Fibroblast of the conjunctiva (primary cell): ENCODE measurements around the gene MEGF10.
"Not testable (repeated sequence)": the region's sequence is repeated elsewhere in the genome, so short reads cannot be mapped to it uniquely, and the experiment has no call there.

Experiments
- DNase-seq: peaks from one replicate; pipeline ENCODE4 v3.0.0-alpha.2; 2010; ENCODE audit warnings: low read depth

The MEGF10 gene

GRCh38 chr5:127298036-127298429 is 7.4 kb downstream of the MEGF10 start:
- no peak for DNase-seq

GRCh38 chr5:127298656-127299055 is 8.1 kb downstream of the MEGF10 start:
- DNase-seq = no peak

- DNase-seq = no peak
Observed at GRCh38 chr5:127299678-127300077, 9.1 kb downstream of the MEGF10 start.

- DNase-seq = no peak
Observed at GRCh38 chr5:127302509-127302908, 11.9 kb downstream of the MEGF10 start.

GRCh38 chr5:127303404-127303803 is 12.8 kb downstream of the MEGF10 start:
- no peak for DNase-seq

- DNase-seq = no peak
Observed at GRCh38 chr5:127305493-127305892, 14.9 kb downstream of the MEGF10 start.

GRCh38 chr5:127306036-127306435 is 15.4 kb downstream of the MEGF10 start:
- DNase-seq = no peak

- no peak for DNase-seq
Observed at GRCh38 chr5:127306647-127307046, 16.1 kb downstream of the MEGF10 start.

- no peak for DNase-seq
Observed at GRCh38 chr5:127307868-127308267, 17.3 kb downstream of the MEGF10 start.

GRCh38 chr5:127308325-127308724 is 17.7 kb downstream of the MEGF10 start:
- DNase-seq = not testable (repeated sequence)

GRCh38 chr5:127308945-127309344 is 18.3 kb downstream of the MEGF10 start:
- no peak for DNase-seq

GRCh38 chr5:127311349-127311748 is 20.8 kb downstream of the MEGF10 start:
- DNase-seq = no peak

- no peak for DNase-seq
Observed at GRCh38 chr5:127311781-127312525, 21.4 kb downstream of the MEGF10 start.

- no peak for DNase-seq
Observed at GRCh38 chr5:127313379-127313778, 22.8 kb downstream of the MEGF10 start.

GRCh38 chr5:127313847-127314473 is 23.4 kb downstream of the MEGF10 start:
- no peak for DNase-seq

GRCh38 chr5:127316011-127316410 is 25.4 kb downstream of the MEGF10 start:
- no peak for DNase-seq

- not testable (repeated sequence) for DNase-seq
Observed at GRCh38 chr5:127317385-127317784, 26.8 kb downstream of the MEGF10 start.

- DNase-seq = no peak
Observed at GRCh38 chr5:127320032-127320965, 29.7 kb downstream of the MEGF10 start.

- no peak for DNase-seq
Observed at GRCh38 chr5:127321465-127321864, 30.9 kb downstream of the MEGF10 start.

- DNase-seq = no peak
Observed at GRCh38 chr5:127322403-127322802, 31.8 kb downstream of the MEGF10 start.

- DNase-seq = no peak
Observed at GRCh38 chr5:127324756-127325155, 34.2 kb downstream of the MEGF10 start.

- DNase-seq = no peak
Observed at GRCh38 chr5:127326431-127326830, 35.8 kb downstream of the MEGF10 start.
